GM12878 (cell line): Measurements from ENCODE around the gene BCAS4. TPM values are rescaled to one million over a fixed set of nuclear protein-coding genes. Genes with fewer than 3 reads are reported as not detected.

ENCODE experiments used
- ATAC-seq: fragments of 200-7000 bp; cut with Tn5 transposase; 3 replicates; pipeline ENCODE4 v1.9.1; 2020; ENCODE audit warnings: mild to moderate bottlenecking, moderate library complexity
- BruUV-seq: library from RNA; stranded (reverse); fragments of 400-500 nt; replicated peaks from 2 replicates; lab custom pipeline; 2021; lab: Mats Ljungman, UMichigan
- CTCF ChIA-PET: fragments of 300-600 bp; sonication (Branson Sonifier 250); formaldehyde crosslinking; extraction: SDS; loops from one replicate; lab custom pipeline; 2021; ENCODE audit warnings: inconsistent platforms; lab: Yijun Ruan, JAX
- POLR2A ChIA-PET: fragments of 350-600 bp; formaldehyde crosslinking; extraction: SDS; loops from one replicate; lab custom pipeline; 2021; ENCODE audit warnings: inconsistent platforms; lab: Charles Lee
- RAD21 ChIA-PET: fragments of 300-600 bp; sonication (Branson Sonifier 250); formaldehyde crosslinking; loops from one replicate; lab custom pipeline; 2023; ENCODE audit warnings: antibody characterized with exemption; ENCODE audit not compliant: unreplicated experiment; lab: Charles Lee
- SMC1A ChIA-PET: fragments of 300-600 bp; sonication (Branson Sonifier 250); formaldehyde crosslinking; loops from one replicate; lab custom pipeline; 2023; ENCODE audit not compliant: unreplicated experiment, uncharacterized antibody; lab: Charles Lee
- DNase-seq: peaks from one replicate; pipeline ENCODE4 v3.0.0-alpha.2; 2011; ENCODE audit warnings: low read depth, low spot score
- FAIRE-seq: peaks from 3 replicates; lab custom pipeline; 2011; peaks lifted over from hg19 to GRCh38; lab: Jason Lieb, UNC
- H2AFZ ChIP-seq: 2 replicates; pipeline ENCODE4 v1.6.0; 2011; ENCODE audit warnings: low read depth, low read length, control low read depth; ENCODE audit not compliant: control insufficient read depth
- H3K27ac ChIP-seq: 2 replicates; pipeline ENCODE4 v1.5.1; 2011; ENCODE audit warnings: control low read depth; ENCODE audit not compliant: control insufficient read depth, insufficient read depth
- H3K27me3 ChIP-seq, 2 experiments: replicated peaks in 1 of 2; 2 replicates each; pipeline versions ENCODE4 v1.6.0 to v1.6.1; 2011; ENCODE audit warnings: low read length in 1 of 2; ENCODE audit not compliant: control insufficient read depth in 2 of 2, insufficient read depth in 2 of 2
- H3K36me3 ChIP-seq, 2 experiments: 2 replicates each; pipeline ENCODE4 v1.5.1; 2011; ENCODE audit warnings: low read length in 1 of 2; ENCODE audit not compliant: control insufficient read depth in 2 of 2, insufficient read depth in 2 of 2
- H3K4me1 ChIP-seq: 2 replicates; pipeline ENCODE4 v1.6.1; 2011; ENCODE audit warnings: mild to moderate bottlenecking, low read length, moderate library complexity, mixed read lengths; ENCODE audit not compliant: control insufficient read depth, insufficient read depth
- H3K4me2 ChIP-seq: 2 replicates; pipeline ENCODE4 v1.6.0; 2011; ENCODE audit warnings: control low read depth; ENCODE audit not compliant: control insufficient read depth, insufficient read depth
- H3K4me3 ChIP-seq: fragments of 200-600 bp; sonication (generic); 2 replicates; pipeline ENCODE4 v1.5.1; 2016
- H3K79me2 ChIP-seq: 2 replicates; pipeline ENCODE4 v1.6.0; 2011; ENCODE audit warnings: low read length; ENCODE audit not compliant: control insufficient read depth, insufficient read depth
- H3K9ac ChIP-seq: 2 replicates; pipeline ENCODE4 v1.8.0; 2011; ENCODE audit warnings: low read length, control low read depth, mixed read lengths; ENCODE audit not compliant: control insufficient read depth, insufficient read depth
- H3K9me3 ChIP-seq: replicated peaks from 3 replicates; pipeline ENCODE4 v1.5.1; 2011; ENCODE audit warnings: mild to moderate bottlenecking, low read length; ENCODE audit not compliant: control insufficient read depth, insufficient read depth
- H4K20me1 ChIP-seq: 2 replicates; pipeline ENCODE4 v1.6.0; 2011; ENCODE audit not compliant: control insufficient read depth, insufficient read depth
- EED ChIP-seq: sonication (generic); IDR thresholded peaks from 2 replicates; pipeline ENCODE4 v1.6.1; 2016; ENCODE audit warnings: antibody characterized with exemption, low read depth
- IKZF2 ChIP-seq, 2 experiments: fragments of 450-650 bp; IDR thresholded peaks; 2 replicates each; pipeline ENCODE4 v1.6.1; 2017; ENCODE audit warnings: mild to moderate bottlenecking in 2 of 2, moderate library complexity in 2 of 2
- MTA2 ChIP-seq: fragments of 450-650 bp; IDR thresholded peaks from 2 replicates; pipeline ENCODE4 v1.6.1; 2016; ENCODE audit warnings: low read depth, mild to moderate bottlenecking, moderate library complexity
- NR2C2 ChIP-seq: IDR thresholded peaks from 2 replicates; pipeline ENCODE4 v1.6.1; 2011; ENCODE audit warnings: borderline replicate concordance, low read depth; ENCODE audit not compliant: control insufficient read depth, insufficient read length
- SIX5 ChIP-seq: IDR thresholded peaks from 2 replicates; pipeline ENCODE4 v1.6.1; 2011; ENCODE audit warnings: mild to moderate bottlenecking, low read depth, low read length, moderate library complexity; ENCODE audit not compliant: severe bottlenecking
- ZNF687 ChIP-seq: fragments of 450-650 bp; IDR thresholded peaks from 2 replicates; pipeline ENCODE4 v1.6.1; 2017; ENCODE audit warnings: mild to moderate bottlenecking, moderate library complexity
- WGBS: methylation state at CpG from one replicate; pipeline ENCODE4 v1.1.6; 2016; ENCODE audit warnings: low lambda C conversion rate; ENCODE audit not compliant: insufficient replicate concordance, insufficient coverage; ENCODE audit errors: missing lambda C conversion rate; 5-methylcytosine and 5-hydroxymethylcytosine counted together
- in situ Hi-C: fragments of 300-500 bp; cut with MboI; formaldehyde crosslinking; loops from 9 replicates; pipeline ENCODE4 v1.14.3; 2018; ENCODE audit warnings: mixed read lengths
- intact Hi-C: fragments of 100-400 bp; cut with micrococcal nuclease; formaldehyde crosslinking; loops from one replicate; pipeline ENCODE4 v1.14.2; 2022; ENCODE audit not compliant: unreplicated experiment
- polyA plus RNA-seq, 11 experiments: library from polyadenylated mRNA; depleted of rRNA in 4 of 11; unstranded in 6 of 11; stranded (reverse) in 5 of 11; fragments of >200 nt; fragmentation: Nextera tagmentation in 4 of 11; fragmentation: Illumina TruSeq in 1 of 11; extraction: Ambion mirVana in 4 of 11; extraction: Trizol in 1 of 11; gene quantifications; 1 replicate in 1 of 11; 2 replicates in 10 of 11; pipeline versions ENCODE4 v1.2.1 to v1.2.3, GENCODE V29; 2011 to 2016; ENCODE audit warnings: inconsistent platforms in 2 of 11, missing spikeins in 2 of 11, low read depth in 1 of 11
- total RNA-seq, 4 experiments: library from RNA; depleted of rRNA in 3 of 4; stranded (reverse); fragments of >200 nt in 3 of 4; fragmentation: Illumina TruSeq in 1 of 4; extraction: Trizol in 1 of 4; gene quantifications; 2 replicates each; pipeline versions ENCODE4 v1.2.1 to v1.2.3, GENCODE V29; 2013 to 2021

The BCAS4 gene
- total and polyA plus RNA-seq, 10 of the 15 experiments (the other 5 are each of a cell fraction or from before 2014, with no cell fraction given), result 14.8 to 214 (median 65.3) TPM

- H3K4me2 ChIP-seq, result peak overlapping the region; percentile 68
- CTCF ChIA-PET, result interaction anchor here (0.7 to 13.7 kb wide), 46 partner anchors 11 to 513 kb away, joined by 3 to 336 read pairs (median 7); partner anchors contain the start of genes ADNP, DPM1 and MOCS3
- peaks cover 21% of the 10 kb centered on the region for H3K4me1 ChIP-seq
- H3K9ac ChIP-seq, result peak overlapping the region; percentile 52; the same call in 1 of the 2 replicates
- WGBS, result 4% methylated on average over 34 of the region's 35 CpGs
- H3K27me3 ChIP-seq, result no peaks in the 10 kb centered on the region
- H3K9me3 ChIP-seq, result no peaks in the 10 kb centered on the region
- H3K36me3 ChIP-seq, result no peaks in the 10 kb centered on the region
- POLR2A ChIA-PET, result interaction anchor here (0.7 to 4.0 kb wide), 12 partner anchors 9 to 164 kb away, joined by 3 to 67 read pairs (median 4); partner anchors contain the start of genes ADNP, DPM1 and MOCS3
- RAD21 ChIA-PET, result interaction anchor here (0.6 to 7.7 kb wide), 35 partner anchors 10 to 531 kb away, joined by 3 to 141 read pairs (median 5); partner anchors contain the start of genes ADNP, DPM1 and MOCS3
- intact Hi-C loops (loop anchor here (1.0 to 5.0 kb wide), 7 partner anchors 16 to 513 kb away; no protein-coding TSS in a partner anchor), in situ Hi-C loops (loop anchor here (5.0 kb wide), 1 partner anchor 513 kb away; no protein-coding TSS in a partner anchor)
- TF ChIP-seq IKZF2 (IDR thresholded peaks at IDR 0.05), result peak in 1 of 2 experiments; percentile 19; a peak in 1 of 4 replicates
- peak; percentile 26; the same call in 1 of the 2 replicates for TF ChIP-seq EED
- TF ChIP-seq ZNF687, result 0 out of 2 replicates have a peak, but pooled peaks have one; percentile 14
- TF ChIP-seq MTA2, result 0 out of 2 replicates have a peak, but pooled peaks have one; percentile 14
- TF ChIP-seq NR2C2, result no peak
- no peak for TF ChIP-seq SIX5
- H3K27ac ChIP-seq, result peak overlapping the region; percentile 45
- ATAC-seq (no peak), DNase-seq (no peak), FAIRE-seq (no peak)
- H3K4me3 ChIP-seq, result peak overlapping the region; percentile 72; the same call in 1 of the 2 replicates
- no TSS peak for BruUV-seq
- no peaks in the 10 kb centered on the region for H4K20me1 ChIP-seq
- SMC1A ChIA-PET, result interaction anchor here (0.5 to 8.7 kb wide), 36 partner anchors 11 to 688 kb away, joined by 3 to 119 read pairs (median 4); partner anchors contain the start of genes ADNP, DPM1 and MOCS3
- H2AFZ ChIP-seq, result peak overlapping the region; percentile 78
- H3K79me2 ChIP-seq, result peaks cover 38% of the 10 kb centered on the region
These were observed 548 bp upstream of the BCAS4 start for GRCh38 chr20:50794181-50794845.
